GM21381 (cell line): Measurements from ENCODE around the gene MYCL.

Experiments used
- ATAC-seq: cut with Tn5 transposase; IDR thresholded peaks from one replicate; pipeline ENCODE4 v1.9.1; 2021; ENCODE audit warnings: mild to moderate bottlenecking, moderate library complexity; ENCODE audit not compliant: unreplicated experiment

MYCL gene

GRCh38 chr1:39857126-39857878 is 44.4 kb downstream of the MYCL start:
- ATAC-seq: no peak

- ATAC-seq: no peak
These were observed 47.0 kb downstream of the MYCL start for GRCh38 chr1:39854738-39855137.

GRCh38 chr1:39854314-39854713 is 47.4 kb downstream of the MYCL start:
- ATAC-seq: no peak

GRCh38 chr1:39852876-39853275 is 48.8 kb downstream of the MYCL start:
- ATAC-seq: no peak

- no peak for ATAC-seq
These were observed 49.4 kb downstream of the MYCL start for GRCh38 chr1:39852214-39852791.

GRCh38 chr1:39850606-39851216 is 51.0 kb downstream of the MYCL start:
- no peak for ATAC-seq

- no peak for ATAC-seq
These were observed 52.5 kb downstream of the MYCL start for GRCh38 chr1:39849203-39849602.

GRCh38 chr1:39847940-39848339 is 53.8 kb downstream of the MYCL start:
- ATAC-seq: no peak

- ATAC-seq: no peak
These were observed 54.9 kb downstream of the MYCL start for GRCh38 chr1:39846796-39847195.

GRCh38 chr1:39845569-39846566 is 55.8 kb downstream of the MYCL start:
- peak; percentile 74 for ATAC-seq
